GM10847 (cell line): ENCODE results near the gene ZNF627.

ENCODE experiments used
- POLR2A ChIP-seq: IDR thresholded peaks from 2 replicates; pipeline ENCODE4 v1.6.1; 2011; ENCODE audit not compliant: insufficient read length; ENCODE audit errors: extremely low read depth

The ZNF627 gene

DNA sequence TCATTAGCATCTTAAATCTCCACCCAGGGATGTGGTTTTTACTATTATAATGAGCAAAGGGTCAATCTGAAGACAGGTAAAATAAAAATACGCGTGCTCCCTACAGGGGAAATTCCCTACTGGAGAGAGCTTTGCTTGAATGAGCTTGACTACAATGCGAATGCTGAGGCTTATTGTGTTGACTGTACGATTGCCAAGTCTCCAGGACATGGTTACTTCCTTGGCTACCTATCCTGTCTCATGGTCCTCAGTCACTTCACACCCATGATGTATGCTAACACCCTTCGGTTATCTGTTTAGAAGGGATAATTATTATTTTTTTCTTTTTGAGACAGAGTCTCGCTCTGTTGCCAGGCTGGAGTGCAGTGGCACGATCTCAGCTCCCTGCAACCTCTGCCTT, 61.7 kb downstream of the ZNF627 start:
- no peak for TF ChIP-seq POLR2A

DNA sequence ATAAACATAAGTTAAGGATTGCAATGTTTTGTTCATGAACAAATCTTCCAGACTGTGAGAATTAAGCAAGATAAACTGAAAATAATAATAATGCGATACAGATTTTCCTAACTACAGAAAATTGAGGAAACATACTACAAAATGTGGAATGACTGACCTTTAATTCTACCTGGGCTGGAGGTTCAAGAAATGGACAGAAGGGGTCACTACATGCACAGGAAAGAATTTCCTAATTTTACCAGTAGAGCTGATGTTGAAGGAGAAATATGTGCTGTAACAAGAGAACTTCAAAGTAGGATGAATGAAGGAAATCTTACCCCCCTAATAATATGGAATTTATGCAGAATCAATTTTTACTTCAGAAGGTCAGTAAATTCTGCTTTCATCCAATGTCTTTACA, 62.3 kb downstream of the ZNF627 start:
- no peak for TF ChIP-seq POLR2A

DNA sequence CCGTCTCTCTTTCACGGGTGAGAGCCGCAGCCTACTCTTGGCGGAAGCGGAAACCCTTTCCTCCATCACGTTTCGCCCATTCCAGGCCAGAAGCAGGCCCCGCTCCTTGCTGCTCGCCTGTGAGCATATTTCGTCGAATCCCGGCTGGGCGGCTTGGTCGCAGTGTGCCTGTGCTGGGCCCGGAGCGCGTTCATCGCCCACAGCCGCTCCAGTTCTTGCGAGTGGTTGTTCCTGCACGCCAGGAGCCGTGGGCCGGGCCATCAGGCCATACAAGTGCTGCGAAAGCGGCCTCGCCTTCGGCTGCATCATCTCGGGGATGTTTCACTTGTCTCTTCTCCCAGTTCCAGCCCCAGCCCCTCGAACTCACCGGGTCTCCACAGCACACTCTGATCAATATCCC, 65.0 kb downstream of the ZNF627 start:
- TF ChIP-seq POLR2A, result no peak

DNA sequence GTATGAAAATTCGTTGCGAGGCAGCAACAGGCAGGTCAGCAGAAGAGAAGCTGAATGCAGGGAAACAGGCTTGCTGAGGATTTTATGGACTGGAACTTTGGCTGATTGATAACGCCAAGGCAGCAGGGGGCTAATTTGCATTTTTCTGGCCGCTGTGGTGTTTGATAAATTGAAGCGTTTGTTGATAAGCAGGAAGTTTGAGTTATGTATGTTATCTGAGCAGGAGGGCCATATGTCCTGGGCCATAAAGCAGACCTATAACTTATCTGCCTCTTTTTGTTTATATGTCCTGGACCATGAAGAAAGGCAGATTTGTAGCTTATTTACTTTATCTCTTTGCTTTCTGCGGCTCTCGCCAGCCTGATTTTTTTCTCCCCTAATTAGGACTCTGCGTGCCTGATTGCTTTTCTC, 65.9 kb downstream of the ZNF627 start:
- no peak for TF ChIP-seq POLR2A
